ENCODE data around the gene RPS29.

- TF ChIP-seq CTCF (IDR thresholded peaks at IDR 0.05): no peak
- TF ChIP-seq POLR2A (IDR thresholded peaks at IDR 0.05): no peak
Measured at GRCh38 chr14:49621114-49621881, 35.1 kb upstream of the RPS29 start.
